HepG2 (cell line): Measurements from ENCODE around the gene NOL4L. TPM values are rescaled to one million over a fixed set of nuclear protein-coding genes. Genes with fewer than 3 reads are reported as not detected.

Experiments used
- ADNP ChIP-seq: sonication (generic); formaldehyde crosslinking; IDR thresholded peaks from 2 replicates; pipeline ENCODE4 v1.4.0; 2020; ENCODE audit warnings: missing genetic modification reagents
- FOXM1 ChIP-seq: sonication (generic); formaldehyde crosslinking; IDR thresholded peaks from 2 replicates; pipeline ENCODE4 v1.5.0; 2020; ENCODE audit warnings: missing genetic modification reagents
- IRF2 ChIP-seq: IDR thresholded peaks from 2 replicates; pipeline ENCODE4 v1.6.1; 2018; ENCODE audit warnings: missing genetic modification reagents, missing compliant biosample characterization
- KLF16 ChIP-seq, 2 experiments: sonication (generic) in 1 of 2; formaldehyde crosslinking in 1 of 2; IDR thresholded peaks; 2 replicates each; pipeline versions ENCODE4 v1.6.1 to v1.8.0; 2016 to 2023; ENCODE audit warnings: missing genetic modification reagents in 2 of 2, missing compliant biosample characterization in 1 of 2
- MIER3 ChIP-seq: IDR thresholded peaks from 2 replicates; pipeline ENCODE4 v1.6.1; 2016; ENCODE audit warnings: missing compliant biosample characterization, borderline replicate concordance
- NCOA5 ChIP-seq: sonication (generic); formaldehyde crosslinking; IDR thresholded peaks from 2 replicates; pipeline ENCODE4 v1.4.0; 2020; ENCODE audit warnings: missing genetic modification reagents
- PCBP2 ChIP-seq: fragments of 200-400 bp; formaldehyde crosslinking; optimal IDR thresholded peaks from 2 replicates; pipeline ENCODE3; 2018; ENCODE audit warnings: low read length, low read depth; ENCODE audit not compliant: poor library complexity, severe bottlenecking
- ZKSCAN1 ChIP-seq: fragments of 150-350 bp; IDR thresholded peaks from 2 replicates; pipeline ENCODE4 v1.6.1; 2014; ENCODE audit warnings: low read length
- ZNF124 ChIP-seq: sonication (generic); formaldehyde crosslinking; IDR thresholded peaks from 2 replicates; pipeline ENCODE4 v1.4.0; 2020; ENCODE audit warnings: missing genetic modification reagents
- ZNF207 ChIP-seq: fragments of 450-650 bp; IDR thresholded peaks from 2 replicates; pipeline ENCODE4 v1.6.1; 2016; ENCODE audit warnings: antibody characterized with exemption, borderline replicate concordance
- polyA plus RNA-seq, 8 experiments: library from polyadenylated mRNA; depleted of rRNA in 3 of 8; stranded (reverse) in 7 of 8; unstranded in 1 of 8; fragments of >200 nt; fragmentation: Illumina TruSeq in 4 of 8; extraction: Trizol in 4 of 8; gene quantifications; 2 replicates each; pipeline versions ENCODE4 v1.2.1 to v1.2.3, GENCODE V29; 2011 to 2016; ENCODE audit warnings: low read depth in 4 of 8, missing spikeins in 1 of 8, mixed read lengths in 1 of 8; ENCODE audit not compliant: insufficient read depth in 1 of 8
- total RNA-seq, 5 experiments: library from RNA; depleted of rRNA; stranded (reverse); fragments of >200 nt; fragmentation: Illumina TruSeq; extraction: Trizol; gene quantifications; 2 replicates each; pipeline ENCODE4 v1.2.3, GENCODE V29; 2016; ENCODE audit warnings: low read depth in 1 of 5
- TF ChIP-seq, protein P1 (sequence below): sonication (generic); formaldehyde crosslinking; conservative IDR thresholded peaks from 2 replicates; pipeline ENCODE4 v1.4.0; 2020; ENCODE audit warnings: missing genetic modification reagents
- TF ChIP-seq, protein P2 (sequence below): sonication (generic); formaldehyde crosslinking; IDR thresholded peaks from 2 replicates; pipeline ENCODE4 v1.5.0; 2020; ENCODE audit warnings: missing genetic modification reagents, mild to moderate bottlenecking, borderline replicate concordance
- TF ChIP-seq, protein P3 (sequence below): sonication (generic); formaldehyde crosslinking; IDR thresholded peaks from 2 replicates; pipeline ENCODE4 v1.5.0; 2020; ENCODE audit warnings: mild to moderate bottlenecking, missing genetic modification reagents
- TF ChIP-seq, protein P4 (sequence below): sonication (generic); formaldehyde crosslinking; IDR thresholded peaks from 2 replicates; pipeline ENCODE4 v1.4.0; 2020; ENCODE audit warnings: missing genetic modification reagents
- TF ChIP-seq, protein P5 (sequence below): sonication (generic); formaldehyde crosslinking; IDR thresholded peaks from 2 replicates; pipeline ENCODE4 v1.4.0; 2020; ENCODE audit warnings: missing genetic modification reagents
- TF ChIP-seq, protein P6 (sequence below): sonication (generic); formaldehyde crosslinking; conservative IDR thresholded peaks from 2 replicates; pipeline ENCODE4 v1.8.0; 2022; ENCODE audit warnings: low read depth, missing genetic modification reagents
- TF ChIP-seq, protein P7 (sequence below): sonication (generic); formaldehyde crosslinking; IDR thresholded peaks from 2 replicates; pipeline ENCODE4 v1.4.0; 2020; ENCODE audit warnings: mild to moderate bottlenecking, missing genetic modification reagents

The NOL4L gene
- total and polyA plus RNA-seq, 2 of the 13 experiments (the other 11 are each of a cell fraction or from before 2014, with no cell fraction given), result 16.6 to 35.4 TPM

DNA sequence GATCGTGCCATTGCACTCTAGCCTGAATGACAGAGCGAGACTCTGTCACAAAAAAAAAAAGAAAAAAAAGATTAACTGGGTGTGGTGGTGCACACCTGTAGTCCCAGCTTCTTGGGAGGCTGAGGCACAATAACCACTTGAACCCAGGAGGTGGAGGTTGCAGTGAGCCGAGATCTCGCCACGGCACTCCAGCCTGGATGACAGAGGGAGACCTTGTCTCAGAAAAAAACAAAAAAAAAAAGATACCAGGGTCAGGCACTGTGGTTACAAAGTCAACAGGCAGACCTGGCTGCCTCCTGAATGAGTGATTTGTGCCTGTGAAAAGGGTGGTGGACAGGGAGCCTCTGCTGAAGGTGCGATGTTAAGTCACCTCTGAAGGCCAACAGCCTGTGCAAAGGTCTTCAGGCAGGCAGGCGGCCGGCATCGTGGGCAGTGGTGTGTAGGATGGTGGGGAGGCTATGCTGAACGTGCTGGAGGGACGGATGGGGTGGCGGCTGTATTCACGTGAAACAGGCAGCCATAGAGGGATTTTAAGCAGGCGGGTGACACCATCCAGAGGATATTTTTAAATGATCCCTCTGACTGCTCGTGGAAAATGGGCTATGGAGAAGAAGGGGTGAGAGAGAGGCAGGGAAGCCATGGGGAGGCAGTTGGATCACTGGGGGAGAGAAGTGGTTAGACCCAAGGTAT, 41.4 kb downstream of the NOL4L start (continued):
- TF ChIP-seq, protein P1, sequence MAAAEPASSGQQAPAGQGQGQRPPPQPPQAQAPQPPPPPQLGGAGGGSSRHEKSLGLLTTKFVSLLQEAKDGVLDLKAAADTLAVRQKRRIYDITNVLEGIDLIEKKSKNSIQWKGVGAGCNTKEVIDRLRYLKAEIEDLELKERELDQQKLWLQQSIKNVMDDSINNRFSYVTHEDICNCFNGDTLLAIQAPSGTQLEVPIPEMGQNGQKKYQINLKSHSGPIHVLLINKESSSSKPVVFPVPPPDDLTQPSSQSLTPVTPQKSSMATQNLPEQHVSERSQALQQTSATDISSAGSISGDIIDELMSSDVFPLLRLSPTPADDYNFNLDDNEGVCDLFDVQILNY, result no peak
- TF ChIP-seq MIER3 (CRISPR knock-in tag) (peak; percentile 99), PCBP2 (no peak), IRF2 (CRISPR knock-in tag) (peak; percentile 97), ZKSCAN1 (peak; percentile 66; the same call in 1 of the 2 replicates), NCOA5 (no peak), ADNP (CRISPR knock-in tag) (peak; percentile 94), ZNF207 (no peak), KLF16 (CRISPR knock-in tag; IDR thresholded peaks at IDR 0.05) (peak in 1 of 2 experiments; percentile 95; a peak in 2 of 4 replicates), FOXM1 (CRISPR knock-in tag) (no peak), ZNF124 (CRISPR knock-in tag) (peak; percentile 90; the same call in 1 of the 2 replicates)
- TF ChIP-seq, protein P2, sequence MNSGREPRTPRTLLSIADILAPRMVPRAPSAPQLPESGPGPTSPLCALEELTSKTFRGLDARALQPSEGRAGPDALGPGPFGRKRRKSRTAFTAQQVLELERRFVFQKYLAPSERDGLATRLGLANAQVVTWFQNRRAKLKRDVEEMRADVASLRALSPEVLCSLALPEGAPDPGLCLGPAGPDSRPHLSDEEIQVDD (CRISPR knock-in tag), result no peak; the same call in 1 of the 2 replicates
- TF ChIP-seq, protein P3, sequence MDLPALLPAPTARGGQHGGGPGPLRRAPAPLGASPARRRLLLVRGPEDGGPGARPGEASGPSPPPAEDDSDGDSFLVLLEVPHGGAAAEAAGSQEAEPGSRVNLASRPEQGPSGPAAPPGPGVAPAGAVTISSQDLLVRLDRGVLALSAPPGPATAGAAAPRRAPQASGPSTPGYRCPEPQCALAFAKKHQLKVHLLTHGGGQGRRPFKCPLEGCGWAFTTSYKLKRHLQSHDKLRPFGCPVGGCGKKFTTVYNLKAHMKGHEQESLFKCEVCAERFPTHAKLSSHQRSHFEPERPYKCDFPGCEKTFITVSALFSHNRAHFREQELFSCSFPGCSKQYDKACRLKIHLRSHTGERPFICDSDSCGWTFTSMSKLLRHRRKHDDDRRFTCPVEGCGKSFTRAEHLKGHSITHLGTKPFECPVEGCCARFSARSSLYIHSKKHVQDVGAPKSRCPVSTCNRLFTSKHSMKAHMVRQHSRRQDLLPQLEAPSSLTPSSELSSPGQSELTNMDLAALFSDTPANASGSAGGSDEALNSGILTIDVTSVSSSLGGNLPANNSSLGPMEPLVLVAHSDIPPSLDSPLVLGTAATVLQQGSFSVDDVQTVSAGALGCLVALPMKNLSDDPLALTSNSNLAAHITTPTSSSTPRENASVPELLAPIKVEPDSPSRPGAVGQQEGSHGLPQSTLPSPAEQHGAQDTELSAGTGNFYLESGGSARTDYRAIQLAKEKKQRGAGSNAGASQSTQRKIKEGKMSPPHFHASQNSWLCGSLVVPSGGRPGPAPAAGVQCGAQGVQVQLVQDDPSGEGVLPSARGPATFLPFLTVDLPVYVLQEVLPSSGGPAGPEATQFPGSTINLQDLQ (CRISPR knock-in tag), result peak; percentile 71; the same call in 1 of the 2 replicates
- TF ChIP-seq, protein P4, sequence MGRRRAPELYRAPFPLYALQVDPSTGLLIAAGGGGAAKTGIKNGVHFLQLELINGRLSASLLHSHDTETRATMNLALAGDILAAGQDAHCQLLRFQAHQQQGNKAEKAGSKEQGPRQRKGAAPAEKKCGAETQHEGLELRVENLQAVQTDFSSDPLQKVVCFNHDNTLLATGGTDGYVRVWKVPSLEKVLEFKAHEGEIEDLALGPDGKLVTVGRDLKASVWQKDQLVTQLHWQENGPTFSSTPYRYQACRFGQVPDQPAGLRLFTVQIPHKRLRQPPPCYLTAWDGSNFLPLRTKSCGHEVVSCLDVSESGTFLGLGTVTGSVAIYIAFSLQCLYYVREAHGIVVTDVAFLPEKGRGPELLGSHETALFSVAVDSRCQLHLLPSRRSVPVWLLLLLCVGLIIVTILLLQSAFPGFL (CRISPR knock-in tag), result no peak; the same call in 1 of the 2 replicates
- TF ChIP-seq, protein P5, sequence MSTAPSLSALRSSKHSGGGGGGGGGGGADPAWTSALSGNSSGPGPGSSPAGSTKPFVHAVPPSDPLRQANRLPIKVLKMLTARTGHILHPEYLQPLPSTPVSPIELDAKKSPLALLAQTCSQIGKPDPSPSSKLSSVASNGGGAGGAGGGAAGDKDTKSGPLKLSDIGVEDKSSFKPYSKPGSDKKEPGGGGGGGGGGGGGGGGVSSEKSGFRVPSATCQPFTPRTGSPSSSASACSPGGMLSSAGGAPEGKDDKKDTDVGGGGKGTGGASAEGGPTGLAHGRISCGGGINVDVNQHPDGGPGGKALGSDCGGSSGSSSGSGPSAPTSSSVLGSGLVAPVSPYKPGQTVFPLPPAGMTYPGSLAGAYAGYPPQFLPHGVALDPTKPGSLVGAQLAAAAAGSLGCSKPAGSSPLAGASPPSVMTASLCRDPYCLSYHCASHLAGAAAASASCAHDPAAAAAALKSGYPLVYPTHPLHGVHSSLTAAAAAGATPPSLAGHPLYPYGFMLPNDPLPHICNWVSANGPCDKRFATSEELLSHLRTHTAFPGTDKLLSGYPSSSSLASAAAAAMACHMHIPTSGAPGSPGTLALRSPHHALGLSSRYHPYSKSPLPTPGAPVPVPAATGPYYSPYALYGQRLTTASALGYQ (CRISPR knock-in tag), result peak; percentile 98
- TF ChIP-seq, protein P6, sequence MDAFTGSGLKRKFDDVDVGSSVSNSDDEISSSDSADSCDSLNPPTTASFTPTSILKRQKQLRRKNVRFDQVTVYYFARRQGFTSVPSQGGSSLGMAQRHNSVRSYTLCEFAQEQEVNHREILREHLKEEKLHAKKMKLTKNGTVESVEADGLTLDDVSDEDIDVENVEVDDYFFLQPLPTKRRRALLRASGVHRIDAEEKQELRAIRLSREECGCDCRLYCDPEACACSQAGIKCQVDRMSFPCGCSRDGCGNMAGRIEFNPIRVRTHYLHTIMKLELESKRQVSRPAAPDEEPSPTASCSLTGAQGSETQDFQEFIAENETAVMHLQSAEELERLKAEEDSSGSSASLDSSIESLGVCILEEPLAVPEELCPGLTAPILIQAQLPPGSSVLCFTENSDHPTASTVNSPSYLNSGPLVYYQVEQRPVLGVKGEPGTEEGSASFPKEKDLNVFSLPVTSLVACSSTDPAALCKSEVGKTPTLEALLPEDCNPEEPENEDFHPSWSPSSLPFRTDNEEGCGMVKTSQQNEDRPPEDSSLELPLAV (CRISPR knock-in tag), result no peak
- TF ChIP-seq, protein P7, sequence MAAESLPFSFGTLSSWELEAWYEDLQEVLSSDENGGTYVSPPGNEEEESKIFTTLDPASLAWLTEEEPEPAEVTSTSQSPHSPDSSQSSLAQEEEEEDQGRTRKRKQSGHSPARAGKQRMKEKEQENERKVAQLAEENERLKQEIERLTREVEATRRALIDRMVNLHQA (CRISPR knock-in tag), result no peak
